Esophagus squamous epithelium (tissue), 5 donors: Measurements from ENCODE around the gene CHST8. TPM values are rescaled to one million over a fixed set of nuclear protein-coding genes. Genes with fewer than 3 reads are reported as not detected.
"Not testable (repeated sequence)": the region's sequence is repeated elsewhere in the genome, so short reads cannot be mapped to it uniquely, and the experiment has no call there.

Experiments used
- DNase-seq: peaks from one replicate; lab custom pipeline; 2025; lab: John Stamatoyannopoulos, UW
- H3K27ac ChIP-seq, 4 donors: fragments of 200-600 bp; sonication (generic); one replicate each; pipeline ENCODE4 v1.5.1; 2016 to 2019; ENCODE audit warnings: mild to moderate bottlenecking in 1 of 4
- H3K27me3 ChIP-seq, 4 donors: fragments of 200-600 bp; sonication (generic); 1 replicate in 3 of 4; 2 replicates in 1 of 4; pipeline versions ENCODE4 v1.5.1 to v1.6.0; 2017 to 2021; ENCODE audit warnings: antibody characterized with exemption in 1 of 4
- H3K36me3 ChIP-seq, 3 donors: fragments of 200-600 bp; sonication (generic); one replicate each; pipeline ENCODE4 v1.5.1; 2016 to 2019
- H3K4me1 ChIP-seq, 3 donors: fragments of 200-600 bp; sonication (generic); one replicate each; pipeline ENCODE4 v1.5.1; 2017 to 2019
- H3K4me3 ChIP-seq, 4 donors: fragments of 200-600 bp; sonication (generic); 1 replicate in 3 of 4; 2 replicates in 1 of 4; pipeline ENCODE4 v1.5.1; 2016 to 2019; ENCODE audit warnings: mild to moderate bottlenecking in 2 of 4, moderate library complexity in 1 of 4
- H3K9me3 ChIP-seq, 3 donors: fragments of 200-600 bp; sonication (generic); one replicate each; pipeline ENCODE4 v1.5.1; 2016 to 2019
- POLR2A ChIP-seq, 4 donors: fragments of 450-650 bp; IDR thresholded peaks; one replicate each; pipeline ENCODE4 v1.6.1; 2017; ENCODE audit warnings: antibody characterized with exemption in 4 of 4, mild to moderate bottlenecking in 4 of 4, moderate library complexity in 3 of 4
- WGBS, 2 donors: methylation state at CpG; one replicate each; pipeline ENCODE4 v1.1.5; 2018; 5-methylcytosine and 5-hydroxymethylcytosine counted together
- intact Hi-C: fragments of 100-400 bp; cut with DNase I; formaldehyde crosslinking; loops from one replicate; pipeline ENCODE4 v1.15.0; 2022
- total RNA-seq, 4 donors: library from RNA; depleted of rRNA; stranded (reverse); fragments of >200 nt; gene quantifications; one replicate each; pipeline ENCODE4 v1.1.0, GENCODE V29; 2016
- TF ChIP-seq, protein P1 (sequence below), 6 experiments: fragments of 450-650 bp in 4 of 6; fragments of 200-600 bp in 2 of 6; sonication (generic) in 2 of 6; IDR thresholded peaks; one replicate each; pipeline ENCODE4 v1.5.1; 2016 to 2019; ENCODE audit warnings: antibody characterized with exemption in 6 of 6, mild to moderate bottlenecking in 4 of 6, moderate library complexity in 4 of 6
- donor health status: DM: yes; HTN: yes; CAD: no.

CHST8 gene
- total RNA-seq, 4 donors from 2014 or later: 0.38 TPM; not detected in 3

DNA sequence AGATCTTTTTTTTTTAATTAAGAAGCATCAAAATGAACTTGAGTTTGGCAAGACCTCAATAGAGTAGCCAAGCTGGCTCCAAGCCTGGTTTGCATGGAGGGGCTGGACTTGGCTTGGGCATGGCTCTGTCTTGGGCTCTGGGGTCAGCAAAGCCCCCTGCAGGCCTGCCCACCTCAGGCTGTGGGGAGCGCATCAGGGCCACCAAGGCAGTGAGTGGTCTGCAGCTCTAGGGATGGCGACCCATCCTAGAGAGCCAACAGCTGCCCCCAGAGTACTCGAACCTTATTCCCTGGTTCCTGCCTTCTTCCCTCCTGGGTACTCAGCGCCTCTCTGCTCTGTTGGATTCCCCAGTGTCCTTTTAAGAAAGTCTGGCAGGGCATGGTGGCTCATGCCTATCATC, 5.4 kb upstream of the CHST8 start:
- peaks cover 0 to 96% (median 1%) of the 10 kb centered on the region in 4 donors for H3K27me3 ChIP-seq
- no peak overlapping the region for H3K27ac ChIP-seq
- H3K4me3 ChIP-seq: no peak overlapping the region
- H3K4me1 ChIP-seq: peaks cover 0 to 4% (median 2%) of the 10 kb centered on the region in 3 donors
- H3K36me3 ChIP-seq: no peaks in the 10 kb centered on the region
- no peak for TF ChIP-seq POLR2A (IDR thresholded peaks at IDR 0.05)
- TF ChIP-seq, protein P1, sequence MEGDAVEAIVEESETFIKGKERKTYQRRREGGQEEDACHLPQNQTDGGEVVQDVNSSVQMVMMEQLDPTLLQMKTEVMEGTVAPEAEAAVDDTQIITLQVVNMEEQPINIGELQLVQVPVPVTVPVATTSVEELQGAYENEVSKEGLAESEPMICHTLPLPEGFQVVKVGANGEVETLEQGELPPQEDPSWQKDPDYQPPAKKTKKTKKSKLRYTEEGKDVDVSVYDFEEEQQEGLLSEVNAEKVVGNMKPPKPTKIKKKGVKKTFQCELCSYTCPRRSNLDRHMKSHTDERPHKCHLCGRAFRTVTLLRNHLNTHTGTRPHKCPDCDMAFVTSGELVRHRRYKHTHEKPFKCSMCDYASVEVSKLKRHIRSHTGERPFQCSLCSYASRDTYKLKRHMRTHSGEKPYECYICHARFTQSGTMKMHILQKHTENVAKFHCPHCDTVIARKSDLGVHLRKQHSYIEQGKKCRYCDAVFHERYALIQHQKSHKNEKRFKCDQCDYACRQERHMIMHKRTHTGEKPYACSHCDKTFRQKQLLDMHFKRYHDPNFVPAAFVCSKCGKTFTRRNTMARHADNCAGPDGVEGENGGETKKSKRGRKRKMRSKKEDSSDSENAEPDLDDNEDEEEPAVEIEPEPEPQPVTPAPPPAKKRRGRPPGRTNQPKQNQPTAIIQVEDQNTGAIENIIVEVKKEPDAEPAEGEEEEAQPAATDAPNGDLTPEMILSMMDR (IDR thresholded peaks at IDR 0.05): no peak
- intact Hi-C loops: no loop called here
- 76 to 86% methylated on average over 4 of the region's 4 CpGs for WGBS, 2 donors
- DNase-seq: no peak
- H3K9me3 ChIP-seq: no peaks in the 10 kb centered on the region

DNA sequence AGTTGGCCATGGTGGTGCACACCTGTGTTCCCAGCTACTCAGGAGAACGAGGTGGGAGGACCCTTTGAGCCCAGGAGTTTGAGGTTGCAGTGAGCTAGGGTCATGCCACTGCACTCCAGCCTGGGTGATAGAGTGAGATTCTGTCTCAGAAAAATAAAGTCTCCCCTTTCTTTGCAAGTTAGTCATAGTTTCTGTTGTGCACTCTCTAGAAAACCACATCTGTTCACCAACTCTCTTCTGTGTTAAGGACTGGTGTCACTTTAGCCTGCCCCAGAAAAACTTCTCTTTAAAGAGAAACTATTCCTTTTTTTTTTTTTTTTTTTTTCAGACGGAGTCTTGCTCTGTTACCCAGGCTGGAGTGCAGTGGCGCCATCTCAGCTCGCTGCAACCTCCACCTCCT, 4.9 kb upstream of the CHST8 start:
- Histone ChIP-seq H3K27ac (no peak overlapping the region), H3K4me1 (peaks cover 0 to 9% (median 7%) of the 10 kb centered on the region in 3 donors), H3K36me3 (no peaks in the 10 kb centered on the region), H3K27me3 (peaks cover 0 to 96% (median 3%) of the 10 kb centered on the region in 4 donors), H3K4me3 (no peak overlapping the region), H3K9me3 (no peaks in the 10 kb centered on the region)
- no peak for DNase-seq
- intact Hi-C loops: no loop called here
- no peak for TF ChIP-seq POLR2A (IDR thresholded peaks at IDR 0.05)
- TF ChIP-seq, protein P1 (IDR thresholded peaks at IDR 0.05): no peak
- 74 to 79% methylated on average over 4 of the region's 4 CpGs for WGBS, 2 donors

DNA sequence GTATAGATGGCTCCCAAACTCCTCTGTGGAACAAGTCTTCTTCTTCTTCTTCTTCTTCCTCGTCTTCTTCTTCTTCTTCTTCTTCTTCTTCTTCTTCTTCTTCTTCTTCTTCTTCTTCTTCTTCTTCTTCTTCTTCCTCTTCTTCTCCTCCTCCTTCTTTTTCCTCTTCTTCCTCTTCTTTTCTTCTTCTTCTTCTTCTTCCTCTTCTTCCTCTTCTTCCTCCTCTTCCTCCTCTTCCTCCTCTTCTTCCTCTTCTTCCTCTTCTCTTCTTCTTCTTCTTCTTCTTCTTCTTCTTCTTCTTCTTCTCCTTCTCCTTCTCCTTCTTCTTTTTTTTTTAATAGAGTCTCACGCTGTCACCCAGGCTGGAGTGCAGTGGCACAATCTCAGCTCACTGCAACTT, 3.4 kb upstream of the CHST8 start:
- H3K27ac ChIP-seq, DNase-seq, intact Hi-C loops, H3K9me3 ChIP-seq, H3K36me3 ChIP-seq, H3K4me3 ChIP-seq: not testable (repeated sequence)
- WGBS, 2 donors: 82 to 83% methylated on average over 1 of the region's 2 CpGs
- Histone ChIP-seq H3K4me1 (peaks cover 12 to 24% (median 20%) of the 10 kb centered on the region in 3 donors), H3K27me3 (peaks cover 11 to 96% (median 15%) of the 10 kb centered on the region in 4 donors)

DNA sequence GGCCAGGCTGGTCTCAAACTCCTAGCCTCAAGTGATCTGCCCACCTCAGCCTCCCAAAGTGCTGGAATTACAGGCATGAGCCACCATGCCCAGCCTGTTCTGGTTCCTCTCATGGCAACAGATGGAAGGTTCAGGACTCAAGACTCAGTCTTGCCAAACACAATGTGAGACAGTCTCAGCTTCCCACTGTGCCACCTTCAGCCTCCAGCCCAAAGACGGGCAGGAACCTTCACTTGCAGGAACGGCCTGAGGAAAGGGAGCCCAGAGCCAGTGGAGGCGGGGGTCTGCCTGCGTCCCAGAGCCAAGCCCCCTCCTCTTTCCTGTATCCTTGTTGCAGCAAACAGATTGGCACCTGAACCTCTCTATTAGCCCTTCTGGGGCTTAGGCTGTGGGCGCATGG, 2.9 kb upstream of the CHST8 start:
- H3K27me3 ChIP-seq: peaks cover 16 to 96% (median 16%) of the 10 kb centered on the region in 4 donors
- no peaks in the 10 kb centered on the region for H3K9me3 ChIP-seq
- no peak overlapping the region for H3K4me3 ChIP-seq
- no peak for DNase-seq
- peaks cover 12 to 25% (median 20%) of the 10 kb centered on the region in 3 donors for H3K4me1 ChIP-seq
- intact Hi-C loops: no loop called here
- no peaks in the 10 kb centered on the region for H3K36me3 ChIP-seq
- TF ChIP-seq, protein P1 (IDR thresholded peaks at IDR 0.05): no peak
- no peak for TF ChIP-seq POLR2A (IDR thresholded peaks at IDR 0.05)
- H3K27ac ChIP-seq: no peak overlapping the region
- WGBS, 2 donors: 67 to 75% methylated on average over 1 to 4 of the region's 5 CpGs

DNA sequence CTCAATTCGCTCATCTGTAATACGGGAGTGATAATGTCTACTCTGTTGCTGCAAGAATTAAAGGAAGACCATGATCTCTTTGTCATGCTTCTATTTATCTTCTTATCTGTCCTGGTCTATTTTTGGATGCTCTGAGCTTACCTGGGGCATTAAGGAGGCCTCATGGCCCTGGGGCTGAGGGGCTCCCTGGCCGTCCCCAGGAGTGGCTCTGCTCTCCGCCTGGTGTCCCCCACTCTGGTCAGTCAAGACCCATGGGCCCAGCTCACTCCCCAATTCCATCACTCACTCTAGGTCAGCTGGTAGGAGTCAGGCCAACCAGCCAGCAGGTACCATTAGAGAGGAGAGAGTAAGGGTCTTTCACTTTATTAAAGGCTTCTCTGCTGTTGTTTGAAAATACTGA, 1.1 kb upstream of the CHST8 start:
- Histone ChIP-seq H3K9me3 (no peaks in the 10 kb centered on the region), H3K4me3 (no peak overlapping the region), H3K27me3 (peaks cover 16 to 96% (median 17%) of the 10 kb centered on the region in 4 donors), H3K36me3 (no peaks in the 10 kb centered on the region), H3K27ac (no peak overlapping the region), H3K4me1 (peaks cover 12 to 25% (median 20%) of the 10 kb centered on the region in 3 donors)
- 79 to 91% methylated on average over 2 to 4 of the region's 4 CpGs for WGBS, 2 donors
- no peak for DNase-seq
- intact Hi-C loops: no loop called here
- TF ChIP-seq, protein P1 (IDR thresholded peaks at IDR 0.05): no peak
- TF ChIP-seq POLR2A (IDR thresholded peaks at IDR 0.05): no peak
